ENCODE measurements around the gene DYNC1LI2. TPM values are rescaled to one million over a fixed set of nuclear protein-coding genes. Genes with fewer than 3 reads are reported as not detected.
A peak's percentile ranks its signal among the peaks of the same experiment; 100 is the strongest.

Gene DYNC1LI2
- total and polyA plus RNA-seq, 2 donors (not counting 1 experiment from before 2014, with no cell fraction given) = 33.9 to 109 TPM

- Histone ChIP-seq H4K20me1 (ENCODE audit: control insufficient read depth, insufficient read depth, low read length, poor library complexity, severe bottlenecking) (peaks cover 11% of the 10 kb centered on the region), H3K4me3 (ENCODE audit: control extremely low read depth in 1 of 5, extremely low read depth in 1 of 5, insufficient read depth in 1 of 5, low read depth in 2 of 5, low read length in 4 of 5) (no peak overlapping the region), H3K4me1 (ENCODE audit: control insufficient read depth in 2 of 2, insufficient read depth in 2 of 2, low read length in 2 of 2) (peaks cover 18 to 19% of the 10 kb centered on the region in 2 donors), H3K36me3 (replicated peaks in 1 of 2; ENCODE audit: control extremely low read depth in 1 of 2, control insufficient read depth in 1 of 2, extremely low read depth in 1 of 2, insufficient read depth in 2 of 2, low read length in 1 of 2) (peaks cover 0 to 8% of the 10 kb centered on the region in 2 experiments), H3K27me3 (replicated peaks in 1 of 4; ENCODE audit: control extremely low read depth in 1 of 4, control insufficient read depth in 3 of 4, insufficient read depth in 4 of 4, low read length in 3 of 4) (peaks cover 0 to 14% (median 8%) of the 10 kb centered on the region in 4 experiments), H3K9me3 (ENCODE audit: control extremely low read depth in 1 of 3, control insufficient read depth in 2 of 3, insufficient read depth in 1 of 3, low read length in 2 of 3) (no peaks in the 10 kb centered on the region), H2AFZ (ENCODE audit: insufficient read depth, low read depth, low read length, poor library complexity, severe bottlenecking) (no peak overlapping the region), H3K27ac (ENCODE audit: low read length in 2 of 2) (no peak overlapping the region), H3K9ac (ENCODE audit: low read length) (no peak overlapping the region), H3K79me2 (ENCODE audit: control insufficient read depth, insufficient read depth, low read length) (peaks cover 39% of the 10 kb centered on the region), H3K4me2 (replicated peaks; ENCODE audit: low read depth, low read length, poor library complexity, severe bottlenecking) (no peak overlapping the region)
- Mint-ChIP-seq H3K4me1 (peaks cover 31% of the 10 kb centered on the region), H3K27me3 (peaks cover 20% of the 10 kb centered on the region), H3K4me3 (peak overlapping the region; percentile 5), H3K9me3 (ENCODE audit: insufficient read depth) (no peaks in the 10 kb centered on the region), H3K27ac (no peak overlapping the region)
- TF ChIP-seq EZH2 (IDR thresholded peaks at IDR 0.05; ENCODE audit: borderline replicate concordance, insufficient read depth, low read depth, low read length, poor library complexity, severe bottlenecking) = no peak
- no peak for TF ChIP-seq CTCF (IDR thresholded peaks at IDR 0.05)
- POLR2A ChIA-PET = no interaction called here
- CTCF ChIA-PET = interaction anchor here (1.3 to 3.0 kb wide), 4 partner anchors 24 to 346 kb away, joined by 5 to 10 read pairs (median 8); partner anchors contain the start of gene NAE1
- DNase-seq = no peak
- intact Hi-C loops (cut with micrococcal nuclease) = loop anchor here (5.0 to 10.0 kb wide), 2 partner anchors 146 to 1092 kb away; partner anchors contain the start of genes CENPT, NUTF2 and THAP11
- WGBS (ENCODE audit: insufficient coverage) = 92% methylated on average over 1 of the region's 2 CpGs
- no peak for ATAC-seq (ENCODE audit: low read depth)
These were observed 1.5 kb upstream of the DYNC1LI2 start for GRCh38 chr16:66752958-66753357.

GRCh38 chr16:66752379-66752778 is 970 bp upstream of the DYNC1LI2 start:
- no peak for ATAC-seq (ENCODE audit: low read depth)
- peak overlapping the region; percentile 88 for H3K27ac Mint-ChIP-seq

More at GRCh38 chr16:66752379-66752778, 970 bp upstream of the DYNC1LI2 start:
- Mint-ChIP-seq H3K9me3 (ENCODE audit: insufficient read depth) (no peaks in the 10 kb centered on the region), H3K27me3 (peaks cover 20% of the 10 kb centered on the region), H3K4me3 (peak overlapping the region; percentile 87), H3K4me1 (peaks cover 31% of the 10 kb centered on the region)
- intact Hi-C loops (cut with micrococcal nuclease) = loop anchor here (5.0 to 10.0 kb wide), 2 partner anchors 145 to 1092 kb away; partner anchors contain the start of genes CENPT, NUTF2 and THAP11
- Histone ChIP-seq H4K20me1 (ENCODE audit: control insufficient read depth, insufficient read depth, low read length, poor library complexity, severe bottlenecking) (peaks cover 15% of the 10 kb centered on the region), H2AFZ (ENCODE audit: insufficient read depth, low read depth, low read length, poor library complexity, severe bottlenecking) (peak overlapping the region; percentile 98), H3K9ac (ENCODE audit: low read length) (peak overlapping the region; percentile 98), H3K36me3 (replicated peaks in 1 of 2; ENCODE audit: control extremely low read depth in 1 of 2, control insufficient read depth in 1 of 2, extremely low read depth in 1 of 2, insufficient read depth in 2 of 2, low read length in 1 of 2) (peaks cover 0 to 11% of the 10 kb centered on the region in 2 experiments), H3K27me3 (replicated peaks in 1 of 4; ENCODE audit: control extremely low read depth in 1 of 4, control insufficient read depth in 3 of 4, insufficient read depth in 4 of 4, low read length in 3 of 4) (peaks cover 0 to 14% (median 8%) of the 10 kb centered on the region in 4 experiments), H3K4me3 (ENCODE audit: control extremely low read depth in 1 of 5, extremely low read depth in 1 of 5, insufficient read depth in 1 of 5, low read depth in 2 of 5, low read length in 4 of 5) (peak overlapping the region in 1 of 5 experiments; percentile 90), H3K4me1 (ENCODE audit: control insufficient read depth in 2 of 2, insufficient read depth in 2 of 2, low read length in 2 of 2) (peaks cover 18 to 19% of the 10 kb centered on the region in 2 donors), H3K27ac (ENCODE audit: low read length in 2 of 2) (no peak overlapping the region), H3K79me2 (ENCODE audit: control insufficient read depth, insufficient read depth, low read length) (peaks cover 40% of the 10 kb centered on the region), H3K4me2 (replicated peaks; ENCODE audit: low read depth, low read length, poor library complexity, severe bottlenecking) (peak overlapping the region; percentile 90), H3K9me3 (ENCODE audit: control extremely low read depth in 1 of 3, control insufficient read depth in 2 of 3, insufficient read depth in 1 of 3, low read length in 2 of 3) (no peaks in the 10 kb centered on the region)
- TF ChIP-seq EZH2 (IDR thresholded peaks at IDR 0.05; ENCODE audit: borderline replicate concordance, insufficient read depth, low read depth, low read length, poor library complexity, severe bottlenecking) (no peak), CTCF (IDR thresholded peaks at IDR 0.05) (no peak)
- POLR2A ChIA-PET = no interaction called here
- DNase-seq = no peak
- 100% methylated on average over 3 of the region's 6 CpGs for WGBS (ENCODE audit: insufficient coverage)
- CTCF ChIA-PET = interaction anchor here (0.6 to 3.0 kb wide), 11 partner anchors 10 to 346 kb away, joined by 3 to 10 read pairs (median 4); partner anchors contain the start of genes NAE1 and PDP2
